ENCODE measurements around the gene MTFR1L. TPM values are rescaled to one million over a fixed set of nuclear protein-coding genes. Genes with fewer than 3 reads are reported as not detected.

Gene MTFR1L
- total RNA-seq, 1 experiment from 2014 or later: 32.5 TPM

- no peaks in the 10 kb centered on the region for H3K79me1 ChIP-seq (ENCODE audit: insufficient read depth, low read depth, low read length, poor library complexity, severe bottlenecking)
- no peak overlapping the region for H3K27ac ChIP-seq (ENCODE audit: insufficient read length, low read depth, low read length)
- H3K56ac ChIP-seq (ENCODE audit: insufficient read length, low read depth, low read length): no peak overlapping the region
- no peak overlapping the region for H2BK20ac ChIP-seq (ENCODE audit: low read depth, low read length, poor library complexity, severe bottlenecking)
- no peak overlapping the region for H2BK12ac ChIP-seq (ENCODE audit: insufficient read length, low read depth, low read length)
- H4K5ac ChIP-seq (ENCODE audit: insufficient read length, low read depth, low read length): no peak overlapping the region
- no peak overlapping the region for H4K91ac ChIP-seq (ENCODE audit: insufficient read length, low read depth, low read length)
- Mint-ChIP-seq H3K27me3 (ENCODE audit: low read depth) (no peaks in the 10 kb centered on the region), H3K4me1 (peaks cover 19 to 28% of the 10 kb centered on the region in 2 experiments), H3K27ac (no peak overlapping the region; a peak in 1 of 7 replicates), H3K9me3 (no peaks in the 10 kb centered on the region), H3K36me3 (ENCODE audit: insufficient read depth in 1 of 3, low read depth in 3 of 3) (peaks cover 0 to 13% (median 12%) of the 10 kb centered on the region in 3 experiments; a peak in 4 of 7 replicates), H3K4me3 (no peak overlapping the region)
- no peaks in the 10 kb centered on the region for H3K27me3 ChIP-seq (ENCODE audit: insufficient read depth, low read length)
- no peaks in the 10 kb centered on the region for H3K23me2 ChIP-seq (ENCODE audit: insufficient read length, low read depth, low read length, poor library complexity, severe bottlenecking)
- TF ChIP-seq CTCF (conservative IDR thresholded peaks at IDR 0.05): no peak
- no peak overlapping the region for H3K9ac ChIP-seq (ENCODE audit: extremely low read depth, insufficient read length, low read length)
- no peak overlapping the region for H2BK5ac ChIP-seq (ENCODE audit: insufficient read length, low read length)
- H2AFZ ChIP-seq (ENCODE audit: low read length): no peak overlapping the region
- H4K8ac ChIP-seq (replicated peaks; ENCODE audit: insufficient read length, low read depth, low read length): no peak overlapping the region
- no peaks in the 10 kb centered on the region for H3K79me2 ChIP-seq (ENCODE audit: insufficient read depth, low read length)
- H2BK15ac ChIP-seq (ENCODE audit: low read depth, low read length): no peak overlapping the region
- H4K20me1 ChIP-seq (ENCODE audit: control insufficient read depth, insufficient read depth, insufficient read length): no peaks in the 10 kb centered on the region
- peaks cover 2% of the 10 kb centered on the region; the same call in 1 of the 2 replicates for H3K4me1 ChIP-seq (ENCODE audit: insufficient read depth, low read length)
- no peaks in the 10 kb centered on the region for H3K9me3 ChIP-seq (ENCODE audit: control insufficient read depth, low read depth, low read length)
- H2AK5ac ChIP-seq (ENCODE audit: insufficient read length, low read length): no peak overlapping the region
- no peak for DNase-seq
- no peak overlapping the region for H3K23ac ChIP-seq (ENCODE audit: insufficient read length, low read depth, low read length)
- H3K4ac ChIP-seq (ENCODE audit: low read depth, low read length): no peak overlapping the region
- WGBS (ENCODE audit: extremely low coverage, insufficient read length, low lambda C conversion rate): no CpG with 5 or more reads among the region's 1 CpG
- H3K18ac ChIP-seq (ENCODE audit: insufficient read length, low read depth, low read length): no peak overlapping the region
- no peak overlapping the region for H3K4me2 ChIP-seq (ENCODE audit: insufficient read depth, insufficient read length, low read length)
- H3T11ph ChIP-seq (ENCODE audit: low read length): no peak overlapping the region
- no peak overlapping the region for H2BK120ac ChIP-seq (ENCODE audit: low read depth, low read length, poor library complexity, severe bottlenecking)
- H3K14ac ChIP-seq (ENCODE audit: insufficient read depth, low read length): no peak overlapping the region
Observed at GRCh38 chr1:25866288-25866687, 46.5 kb downstream of the MTFR1L start.
